Measurements from ENCODE around the gene GATA3.
A peak's percentile ranks its signal among the peaks of the same experiment; 100 is the strongest.

The GATA3 gene

GRCh38 chr10:8071666-8072065 lies 17.2 kb downstream of the GATA3 start:
- H3K4me3 ChIP-seq (replicated peaks in 1 of 2; ENCODE audit: low read depth in 2 of 2, low read length in 2 of 2): no peak overlapping the region
- TF ChIP-seq CTCF (IDR thresholded peaks at IDR 0.05; ENCODE audit: low read depth, low read length): no peak
- no peak for DNase-seq (ENCODE audit: low read depth in 2 of 2)

GRCh38 chr10:8072211-8072610 lies 17.7 kb downstream of the GATA3 start:
- no peak overlapping the region for H3K4me3 ChIP-seq (replicated peaks in 1 of 2; ENCODE audit: low read depth in 2 of 2, low read length in 2 of 2)
- no peak for TF ChIP-seq CTCF (IDR thresholded peaks at IDR 0.05; ENCODE audit: low read depth, low read length)
- DNase-seq (ENCODE audit: low read depth in 2 of 2): no peak

GRCh38 chr10:8073691-8074416 lies 19.4 kb downstream of the GATA3 start:
- TF ChIP-seq CTCF (IDR thresholded peaks at IDR 0.05; ENCODE audit: low read depth, low read length): no peak
- H3K4me3 ChIP-seq (replicated peaks in 1 of 2; ENCODE audit: low read depth in 2 of 2, low read length in 2 of 2): no peak overlapping the region
- DNase-seq (ENCODE audit: low read depth in 2 of 2): no peak

GRCh38 chr10:8074881-8075280 lies 20.4 kb downstream of the GATA3 start:
- DNase-seq (ENCODE audit: low read depth in 2 of 2): no peak
- TF ChIP-seq CTCF (IDR thresholded peaks at IDR 0.05; ENCODE audit: low read depth, low read length): no peak
- no peak overlapping the region for H3K4me3 ChIP-seq (replicated peaks in 1 of 2; ENCODE audit: low read depth in 2 of 2, low read length in 2 of 2)

- TF ChIP-seq CTCF (IDR thresholded peaks at IDR 0.05; ENCODE audit: low read depth, low read length): no peak
- no peak overlapping the region for H3K4me3 ChIP-seq (replicated peaks in 1 of 2; ENCODE audit: low read depth in 2 of 2, low read length in 2 of 2)
- DNase-seq (ENCODE audit: low read depth in 2 of 2): peak in 1 of 2 donors; percentile 7
Observed at GRCh38 chr10:8075282-8076260, 21.1 kb downstream of the GATA3 start.

GRCh38 chr10:8076933-8077332 lies 22.4 kb downstream of the GATA3 start:
- TF ChIP-seq CTCF (IDR thresholded peaks at IDR 0.05; ENCODE audit: low read depth, low read length): no peak
- H3K4me3 ChIP-seq (replicated peaks in 1 of 2; ENCODE audit: low read depth in 2 of 2, low read length in 2 of 2): no peak overlapping the region
- DNase-seq (ENCODE audit: low read depth in 2 of 2): no peak

All from cardiac fibroblast (primary cell).